ENCODE results near the gene STXBP1. TPM values are rescaled to one million over a fixed set of nuclear protein-coding genes. Genes with fewer than 3 reads are reported as not detected.

STXBP1 gene
- total RNA-seq, 1 donor from 2014 or later = 23.4 TPM

- H3K27me3 Mint-ChIP-seq = peaks cover 3% of the 10 kb centered on the region
- H3K9me3 Mint-ChIP-seq (ENCODE audit: low read depth) = no peaks in the 10 kb centered on the region
- no peaks in the 10 kb centered on the region for H3K36me3 Mint-ChIP-seq (ENCODE audit: insufficient read depth)
- H3K27ac Mint-ChIP-seq = no peak overlapping the region
- peaks cover 4% of the 10 kb centered on the region for H3K4me1 Mint-ChIP-seq (ENCODE audit: low read depth)
- H3K4me3 Mint-ChIP-seq (ENCODE audit: low read depth) = no peak overlapping the region
- TF ChIP-seq, protein P1, sequence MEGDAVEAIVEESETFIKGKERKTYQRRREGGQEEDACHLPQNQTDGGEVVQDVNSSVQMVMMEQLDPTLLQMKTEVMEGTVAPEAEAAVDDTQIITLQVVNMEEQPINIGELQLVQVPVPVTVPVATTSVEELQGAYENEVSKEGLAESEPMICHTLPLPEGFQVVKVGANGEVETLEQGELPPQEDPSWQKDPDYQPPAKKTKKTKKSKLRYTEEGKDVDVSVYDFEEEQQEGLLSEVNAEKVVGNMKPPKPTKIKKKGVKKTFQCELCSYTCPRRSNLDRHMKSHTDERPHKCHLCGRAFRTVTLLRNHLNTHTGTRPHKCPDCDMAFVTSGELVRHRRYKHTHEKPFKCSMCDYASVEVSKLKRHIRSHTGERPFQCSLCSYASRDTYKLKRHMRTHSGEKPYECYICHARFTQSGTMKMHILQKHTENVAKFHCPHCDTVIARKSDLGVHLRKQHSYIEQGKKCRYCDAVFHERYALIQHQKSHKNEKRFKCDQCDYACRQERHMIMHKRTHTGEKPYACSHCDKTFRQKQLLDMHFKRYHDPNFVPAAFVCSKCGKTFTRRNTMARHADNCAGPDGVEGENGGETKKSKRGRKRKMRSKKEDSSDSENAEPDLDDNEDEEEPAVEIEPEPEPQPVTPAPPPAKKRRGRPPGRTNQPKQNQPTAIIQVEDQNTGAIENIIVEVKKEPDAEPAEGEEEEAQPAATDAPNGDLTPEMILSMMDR (IDR thresholded peaks at IDR 0.05; ENCODE audit: unreplicated experiment) = no peak
- no peak for DNase-seq (ENCODE audit: low spot score, unreplicated experiment)
These were observed 93.7 kb downstream of the STXBP1 start for GRCh38 chr9:127705577-127706379.

- Mint-ChIP-seq H3K4me1 (ENCODE audit: low read depth) (peaks cover 1% of the 10 kb centered on the region), H3K4me3 (ENCODE audit: low read depth) (no peak within 1 kb of the TSS), H3K27ac (no peak within 1 kb of the TSS), H3K36me3 (ENCODE audit: insufficient read depth) (no peaks in the 10 kb centered on the region), H3K27me3 (peaks cover 3% of the 10 kb centered on the region), H3K9me3 (ENCODE audit: low read depth) (no peaks in the 10 kb centered on the region)
- TF ChIP-seq, protein P1 (IDR thresholded peaks at IDR 0.05; ENCODE audit: unreplicated experiment) = no peak
- DNase-seq (ENCODE audit: low spot score, unreplicated experiment) = no peak
These were observed 94.8 kb downstream of the STXBP1 start, which contains the start of gene CFAP157 for GRCh38 chr9:127706836-127707241. Gene CFAP157, plus strand, starts transcription at chr9:127706988. Its CDS starts 44 bp downstream, at chr9:127707032.

- Mint-ChIP-seq H3K36me3 (ENCODE audit: insufficient read depth) (no peaks in the 10 kb centered on the region), H3K27me3 (peaks cover 3% of the 10 kb centered on the region), H3K4me3 (ENCODE audit: low read depth) (no peak overlapping the region), H3K9me3 (ENCODE audit: low read depth) (no peaks in the 10 kb centered on the region), H3K27ac (no peak overlapping the region), H3K4me1 (ENCODE audit: low read depth) (peaks cover 1% of the 10 kb centered on the region)
- TF ChIP-seq, protein P1 (IDR thresholded peaks at IDR 0.05; ENCODE audit: unreplicated experiment) = no peak
- no peak for DNase-seq (ENCODE audit: low spot score, unreplicated experiment)
These were observed 95.7 kb downstream of the STXBP1 start for GRCh38 chr9:127707766-127708165.

GRCh38 chr9:127708952-127709587, 97.0 kb downstream of the STXBP1 start:
- H3K4me3 Mint-ChIP-seq (ENCODE audit: low read depth) = no peak overlapping the region
- H3K27me3 Mint-ChIP-seq = peaks cover 3% of the 10 kb centered on the region
- H3K4me1 Mint-ChIP-seq (ENCODE audit: low read depth) = peaks cover 1% of the 10 kb centered on the region
- TF ChIP-seq, protein P1 (IDR thresholded peaks at IDR 0.05; ENCODE audit: unreplicated experiment) = no peak
- H3K36me3 Mint-ChIP-seq (ENCODE audit: insufficient read depth) = no peaks in the 10 kb centered on the region
- DNase-seq (ENCODE audit: low spot score, unreplicated experiment) = no peak
- H3K9me3 Mint-ChIP-seq (ENCODE audit: low read depth) = no peaks in the 10 kb centered on the region
- H3K27ac Mint-ChIP-seq = no peak overlapping the region

DNA sequence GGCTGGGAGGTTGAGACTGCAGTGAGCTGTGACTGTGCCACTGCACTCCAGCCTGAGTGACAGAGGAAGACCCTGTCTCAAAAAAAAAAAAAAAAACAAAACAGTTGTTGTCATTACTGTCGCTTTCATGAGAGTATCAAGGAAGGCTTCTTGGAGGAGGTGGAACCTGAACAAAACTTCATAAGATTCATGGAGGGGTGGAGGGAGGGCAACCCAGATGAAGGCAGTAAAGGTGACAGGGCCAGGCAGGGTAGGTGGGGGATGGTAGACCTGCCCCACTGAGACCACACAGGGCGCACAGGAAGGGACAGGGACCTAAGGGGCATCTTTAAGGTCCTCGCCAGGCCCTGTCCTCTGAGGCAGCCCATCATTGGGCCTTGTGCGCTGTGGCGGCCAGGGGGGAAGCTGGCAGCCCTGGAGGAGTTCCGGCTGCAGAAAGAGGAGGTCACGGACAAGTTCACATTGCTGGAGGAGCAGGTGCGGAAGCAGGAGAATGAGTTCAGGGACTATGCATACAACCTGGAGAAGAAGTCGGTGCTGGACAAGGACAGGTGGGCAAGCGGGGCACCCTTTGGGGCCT, 98.2 kb downstream of the STXBP1 start:
- TF ChIP-seq, protein P1 (IDR thresholded peaks at IDR 0.05; ENCODE audit: unreplicated experiment) = no peak
- Mint-ChIP-seq H3K4me3 (ENCODE audit: low read depth) (no peak overlapping the region), H3K27me3 (no peaks in the 10 kb centered on the region), H3K36me3 (ENCODE audit: insufficient read depth) (no peaks in the 10 kb centered on the region), H3K4me1 (ENCODE audit: low read depth) (peaks cover 4% of the 10 kb centered on the region), H3K27ac (no peak overlapping the region), H3K9me3 (ENCODE audit: low read depth) (no peaks in the 10 kb centered on the region)
- DNase-seq (ENCODE audit: low spot score, unreplicated experiment) = no peak

Measured in progenitor cell of endocrine pancreas (in vitro differentiated cells).